A549 (cell line): ENCODE results near the gene NEGR1. TPM values are rescaled to one million over a fixed set of nuclear protein-coding genes. Genes with fewer than 3 reads are reported as not detected.

Experiments used
- ATAC-seq, 2 experiments: fragments of 200-7000 bp in 1 of 2; fragments of >200 bp in 1 of 2; cut with Nextera tagmentation in 1 of 2; cut with Tn5 transposase in 1 of 2; 3 replicates each; pipeline versions ENCODE4 v1.8.0 to v1.9.1; 2018 to 2020; ENCODE audit warnings: mild to moderate bottlenecking in 1 of 2, moderate library complexity in 1 of 2
- CTCF ChIA-PET: fragments of 300-600 bp; sonication (Branson Sonifier 250); formaldehyde crosslinking; extraction: SDS; loops from one replicate; lab custom pipeline; 2021; ENCODE audit warnings: antibody characterized with exemption, inconsistent platforms; lab: Yijun Ruan, JAX
- POLR2A ChIA-PET: fragments of 350-600 bp; formaldehyde crosslinking; extraction: SDS; loops from one replicate; lab custom pipeline; 2021; ENCODE audit warnings: antibody characterized with exemption, inconsistent platforms; lab: Yijun Ruan, JAX
- DNase-seq, 2 experiments: peaks; one replicate each; pipeline versions ENCODE4 v3.0.0 to v3.0.0-alpha.2; 2011 to 2016; ENCODE audit warnings: low read depth in 1 of 2, low spot score in 1 of 2
- FAIRE-seq: peaks from 2 replicates; lab custom pipeline; 2011; peaks lifted over from hg19 to GRCh38; lab: Jason Lieb, UNC
- H3K27ac ChIP-seq, 2 experiments: fragments of >200 bp; sonication (Bioruptor Twin); formaldehyde crosslinking; 3 replicates each; pipeline ENCODE4 v1.5.1; 2016 to 2017
- H3K4me1 ChIP-seq: fragments of >200 bp; sonication (Bioruptor Twin); formaldehyde crosslinking; 3 replicates; pipeline ENCODE4 v1.6.1; 2016
- H3K4me2 ChIP-seq: fragments of >200 bp; sonication (Bioruptor Twin); formaldehyde crosslinking; 3 replicates; pipeline ENCODE4 v1.6.1; 2016
- H3K4me3 ChIP-seq: fragments of >200 bp; sonication (Bioruptor Twin); formaldehyde crosslinking; 3 replicates; pipeline ENCODE4 v1.5.1; 2016
- H3K9me3 ChIP-seq: fragments of >200 bp; sonication (Bioruptor Twin); formaldehyde crosslinking; 3 replicates; pipeline ENCODE4 v1.6.1; 2016
- BCL3 ChIP-seq: fragments of >200 bp; sonication (Bioruptor Twin); formaldehyde crosslinking; IDR thresholded peaks from 3 replicates; pipeline ENCODE4 v1.6.1; 2016
- CBX2 ChIP-seq: fragments of 200-600 bp; sonication (generic); IDR thresholded peaks from 2 replicates; pipeline ENCODE4 v1.6.1; 2016; ENCODE audit warnings: low read depth, mild to moderate bottlenecking, borderline replicate concordance
- CEBPB ChIP-seq, 2 experiments: fragments of >200 bp in 1 of 2; sonication (Bioruptor Twin) in 1 of 2; formaldehyde crosslinking in 1 of 2; IDR thresholded peaks; 2 replicates each; pipeline ENCODE4 v1.6.1; 2012 to 2016
- CHD2 ChIP-seq: fragments of 150-350 bp; IDR thresholded peaks from 2 replicates; pipeline ENCODE4 v1.6.1; 2014; ENCODE audit warnings: low read length; ENCODE audit not compliant: partially characterized antibody
- EHF ChIP-seq: fragments of 250-450 bp; sonication (Bioruptor Pico); IDR thresholded peaks from 2 replicates; pipeline ENCODE4 v1.5.0; 2020; ENCODE audit warnings: mild to moderate bottlenecking
- EHMT2 ChIP-seq: fragments of 200-600 bp; sonication (generic); IDR thresholded peaks from 2 replicates; pipeline ENCODE4 v1.6.1; 2016; ENCODE audit warnings: antibody characterized with exemption, low read depth, mild to moderate bottlenecking, moderate library complexity
- EP300 ChIP-seq, 2 experiments: fragments of >200 bp; sonication (Bioruptor Twin); formaldehyde crosslinking; IDR thresholded peaks; 2 replicates in 1 of 2; 3 replicates in 1 of 2; pipeline ENCODE4 v1.6.1; 2016 to 2017
- ESRRA ChIP-seq: fragments of 150-350 bp; IDR thresholded peaks from 2 replicates; pipeline ENCODE4 v1.6.1; 2014; ENCODE audit warnings: mild to moderate bottlenecking, low read length, borderline replicate concordance
- FOSL2 ChIP-seq, 2 experiments: fragments of 450-650 bp in 1 of 2; fragments of >200 bp in 1 of 2; sonication (Bioruptor Twin) in 1 of 2; formaldehyde crosslinking; IDR thresholded peaks; 2 replicates each; pipeline versions ENCODE4 v1.5.0 to v1.6.1; 2016 to 2020; ENCODE audit warnings: mild to moderate bottlenecking in 1 of 2, moderate library complexity in 1 of 2
- FOXS1 ChIP-seq: fragments of 250-450 bp; sonication (Bioruptor Pico); IDR thresholded peaks from 2 replicates; pipeline ENCODE4 v1.5.0; 2020; ENCODE audit warnings: mild to moderate bottlenecking, moderate library complexity
- GATA3 ChIP-seq: IDR thresholded peaks from 2 replicates; pipeline ENCODE4 v1.6.1; 2012; ENCODE audit warnings: borderline replicate concordance
- HEYL ChIP-seq: fragments of 250-450 bp; sonication (Bioruptor Pico); IDR thresholded peaks from 2 replicates; pipeline ENCODE4 v1.8.0; 2021; ENCODE audit warnings: mild to moderate bottlenecking, moderate library complexity
- HOXB13 ChIP-seq: fragments of 250-450 bp; sonication (Bioruptor Pico); IDR thresholded peaks from 2 replicates; pipeline ENCODE4 v1.5.0; 2020; ENCODE audit warnings: low read depth, mild to moderate bottlenecking, moderate library complexity
- JUN ChIP-seq, 2 experiments: fragments of >200 bp; sonication (Bioruptor Twin); formaldehyde crosslinking; IDR thresholded peaks; 2 replicates in 1 of 2; 3 replicates in 1 of 2; pipeline ENCODE4 v1.6.1; 2016 to 2017
- JUNB ChIP-seq: fragments of >200 bp; sonication (Bioruptor Twin); formaldehyde crosslinking; IDR thresholded peaks from 2 replicates; pipeline ENCODE4 v1.6.1; 2016
- KDM5A ChIP-seq: fragments of 200-600 bp; sonication (generic); IDR thresholded peaks from 2 replicates; pipeline ENCODE4 v1.6.1; 2016; ENCODE audit warnings: antibody characterized with exemption, mild to moderate bottlenecking
- MAFK ChIP-seq: fragments of 450-650 bp; IDR thresholded peaks from 2 replicates; pipeline ENCODE4 v1.6.1; 2014; ENCODE audit not compliant: partially characterized antibody
- MAX ChIP-seq: IDR thresholded peaks from 2 replicates; pipeline ENCODE4 v1.6.1; 2012
- MYC ChIP-seq: IDR thresholded peaks from 2 replicates; pipeline ENCODE4 v1.6.1; 2012; ENCODE audit warnings: mild to moderate bottlenecking, inconsistent platforms, low read length, improper control_type of control experiment, borderline replicate concordance
- NPAS2 ChIP-seq: fragments of 250-450 bp; sonication (Bioruptor Pico); IDR thresholded peaks from 2 replicates; pipeline ENCODE4 v1.8.0; 2022; ENCODE audit warnings: mild to moderate bottlenecking, moderate library complexity, borderline replicate concordance
- NR3C1 ChIP-seq: fragments of >200 bp; sonication (Bioruptor Twin); formaldehyde crosslinking; IDR thresholded peaks from 3 replicates; pipeline ENCODE4 v1.6.1; 2017
- PHF8 ChIP-seq: fragments of 200-600 bp; sonication (generic); IDR thresholded peaks from 2 replicates; pipeline ENCODE4 v1.6.1; 2016; ENCODE audit warnings: low read depth, mild to moderate bottlenecking, antibody characterized with exemption, moderate library complexity, borderline replicate concordance
- POLR2A ChIP-seq: IDR thresholded peaks from 2 replicates; pipeline ENCODE4 v1.6.1; 2012; ENCODE audit warnings: mild to moderate bottlenecking, low read length
- RAD21 ChIP-seq, 2 experiments: fragments of >200 bp in 1 of 2; sonication (Bioruptor Twin) in 1 of 2; formaldehyde crosslinking in 1 of 2; IDR thresholded peaks in 1 of 2; conservative IDR thresholded peaks in 1 of 2; 2 replicates in 1 of 2; 3 replicates in 1 of 2; pipeline ENCODE4 v1.6.1; 2012 to 2018; ENCODE audit warnings: inconsistent platforms in 1 of 2
- RNF2 ChIP-seq: fragments of 200-600 bp; sonication (generic); IDR thresholded peaks from 2 replicates; pipeline ENCODE4 v1.6.1; 2016; ENCODE audit warnings: low read depth, mild to moderate bottlenecking, antibody characterized with exemption, moderate library complexity, borderline replicate concordance
- TFCP2L1 ChIP-seq: fragments of 250-450 bp; sonication (Bioruptor Pico); IDR thresholded peaks from 2 replicates; pipeline ENCODE4 v1.5.0; 2021; ENCODE audit warnings: mild to moderate bottlenecking
- TP53 ChIP-seq: fragments of 250-450 bp; sonication (Bioruptor Pico); IDR thresholded peaks from 2 replicates; pipeline ENCODE4 v1.5.0; 2021; ENCODE audit warnings: mild to moderate bottlenecking, moderate library complexity
- ZC3H11A ChIP-seq: fragments of 450-650 bp; IDR thresholded peaks from 2 replicates; pipeline ENCODE4 v1.6.1; 2014; ENCODE audit warnings: antibody characterized with exemption, mild to moderate bottlenecking
- WGBS: methylation state at CpG from one replicate; pipeline ENCODE4 v1.1.6; 2017; ENCODE audit errors: missing lambda C conversion rate; 5-methylcytosine and 5-hydroxymethylcytosine counted together
- polyA plus RNA-seq, 4 experiments: library from polyadenylated mRNA; depleted of rRNA in 3 of 4; stranded (reverse); fragments of >200 nt; fragmentation: RNase III in 1 of 4; extraction: RNeasy Plus Mini Kit Qiagen cat#74134 plus additional on column Dnase treatment in 1 of 4; gene quantifications; 2 replicates in 3 of 4; 3 replicates in 1 of 4; pipeline ENCODE4 v1.2.3, GENCODE V29; 2011 to 2017
- TF ChIP-seq, protein P1 (sequence below): fragments of >200 bp; sonication (Bioruptor Twin); formaldehyde crosslinking; IDR thresholded peaks from 2 replicates; pipeline ENCODE4 v1.6.1; 2016
- TF ChIP-seq, protein P2 (sequence below): fragments of >200 bp; sonication (Bioruptor Twin); formaldehyde crosslinking; IDR thresholded peaks from 3 replicates; pipeline ENCODE4 v1.5.1; 2016
- TF ChIP-seq, protein P3 (sequence below): fragments of 250-450 bp; sonication (Bioruptor Pico); IDR thresholded peaks from 2 replicates; pipeline ENCODE4 v1.5.0; 2021; ENCODE audit warnings: mild to moderate bottlenecking, moderate library complexity, borderline replicate concordance

NEGR1 gene
- polyA plus RNA-seq, 2 of the 4 experiments (the other 2 are of a cell fraction) = not detected

GRCh38 chr1:72202761-72203160 is 79.6 kb downstream of the NEGR1 start (continued):
- no peak for TF ChIP-seq NR3C1
- no peak for TF ChIP-seq MYC

DNA sequence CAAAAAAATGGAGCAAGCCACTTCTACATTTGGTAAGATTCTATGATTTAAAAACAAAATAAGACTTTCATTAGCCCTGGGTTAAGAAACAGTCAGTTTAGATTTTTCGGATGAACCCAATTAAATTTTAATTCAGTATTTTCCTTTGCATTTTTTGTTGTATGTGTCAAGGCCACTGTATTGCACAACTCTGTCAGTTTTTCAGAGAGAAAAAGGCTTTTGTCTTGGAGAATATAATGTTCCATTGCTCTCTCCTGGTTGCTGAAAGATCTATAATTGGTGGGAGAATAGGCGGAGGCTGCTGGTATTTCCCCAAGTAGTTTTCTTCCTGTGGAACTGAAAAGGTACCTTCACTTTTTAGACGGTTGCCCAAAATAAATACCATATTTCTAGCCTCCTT is 84.6 kb downstream of the NEGR1 start:
- POLR2A ChIA-PET = no interaction called here
- 3% methylated on average over 3 of the region's 3 CpGs for WGBS
- no peaks in the 10 kb centered on the region for H3K9me3 ChIP-seq

GRCh38 chr1:72186733-72187307 is 95.5 kb downstream of the NEGR1 start:
- H3K27ac ChIP-seq = no peak overlapping the region
- no peak for DNase-seq
- CTCF ChIA-PET = no interaction called here
- H3K9me3 ChIP-seq = no peaks in the 10 kb centered on the region
- ATAC-seq = no peak
- no peaks in the 10 kb centered on the region for H3K4me1 ChIP-seq
- no peak overlapping the region for H3K4me2 ChIP-seq
- TF ChIP-seq CEBPB (IDR thresholded peaks at IDR 0.05) (no peak), PHF8 (no peak), KDM5A (no peak), HEYL (CRISPR knock-in tag) (no peak), JUN (IDR thresholded peaks at IDR 0.05) (no peak), ZC3H11A (no peak), MAFK (no peak), GATA3 (no peak), ESRRA (no peak), TP53 (CRISPR knock-in tag) (no peak), POLR2A (no peak), CBX2 (no peak), EHF (CRISPR knock-in tag) (no peak), RAD21 (conservative IDR thresholded peaks at IDR 0.05 in 1 of 2, IDR thresholded peaks at IDR 0.05 in 1 of 2) (no peak), TFCP2L1 (CRISPR knock-in tag) (no peak), FOSL2 (IDR thresholded peaks at IDR 0.05) (no peak), FOSL2 (CRISPR knock-in tag; IDR thresholded peaks at IDR 0.05) (no peak)
- TF ChIP-seq, protein P1, sequence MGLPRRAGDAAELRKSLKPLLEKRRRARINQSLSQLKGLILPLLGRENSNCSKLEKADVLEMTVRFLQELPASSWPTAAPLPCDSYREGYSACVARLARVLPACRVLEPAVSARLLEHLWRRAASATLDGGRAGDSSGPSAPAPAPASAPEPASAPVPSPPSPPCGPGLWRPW = no peak
- TF ChIP-seq, protein P2, sequence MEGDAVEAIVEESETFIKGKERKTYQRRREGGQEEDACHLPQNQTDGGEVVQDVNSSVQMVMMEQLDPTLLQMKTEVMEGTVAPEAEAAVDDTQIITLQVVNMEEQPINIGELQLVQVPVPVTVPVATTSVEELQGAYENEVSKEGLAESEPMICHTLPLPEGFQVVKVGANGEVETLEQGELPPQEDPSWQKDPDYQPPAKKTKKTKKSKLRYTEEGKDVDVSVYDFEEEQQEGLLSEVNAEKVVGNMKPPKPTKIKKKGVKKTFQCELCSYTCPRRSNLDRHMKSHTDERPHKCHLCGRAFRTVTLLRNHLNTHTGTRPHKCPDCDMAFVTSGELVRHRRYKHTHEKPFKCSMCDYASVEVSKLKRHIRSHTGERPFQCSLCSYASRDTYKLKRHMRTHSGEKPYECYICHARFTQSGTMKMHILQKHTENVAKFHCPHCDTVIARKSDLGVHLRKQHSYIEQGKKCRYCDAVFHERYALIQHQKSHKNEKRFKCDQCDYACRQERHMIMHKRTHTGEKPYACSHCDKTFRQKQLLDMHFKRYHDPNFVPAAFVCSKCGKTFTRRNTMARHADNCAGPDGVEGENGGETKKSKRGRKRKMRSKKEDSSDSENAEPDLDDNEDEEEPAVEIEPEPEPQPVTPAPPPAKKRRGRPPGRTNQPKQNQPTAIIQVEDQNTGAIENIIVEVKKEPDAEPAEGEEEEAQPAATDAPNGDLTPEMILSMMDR = no peak
- TF ChIP-seq, protein P3, sequence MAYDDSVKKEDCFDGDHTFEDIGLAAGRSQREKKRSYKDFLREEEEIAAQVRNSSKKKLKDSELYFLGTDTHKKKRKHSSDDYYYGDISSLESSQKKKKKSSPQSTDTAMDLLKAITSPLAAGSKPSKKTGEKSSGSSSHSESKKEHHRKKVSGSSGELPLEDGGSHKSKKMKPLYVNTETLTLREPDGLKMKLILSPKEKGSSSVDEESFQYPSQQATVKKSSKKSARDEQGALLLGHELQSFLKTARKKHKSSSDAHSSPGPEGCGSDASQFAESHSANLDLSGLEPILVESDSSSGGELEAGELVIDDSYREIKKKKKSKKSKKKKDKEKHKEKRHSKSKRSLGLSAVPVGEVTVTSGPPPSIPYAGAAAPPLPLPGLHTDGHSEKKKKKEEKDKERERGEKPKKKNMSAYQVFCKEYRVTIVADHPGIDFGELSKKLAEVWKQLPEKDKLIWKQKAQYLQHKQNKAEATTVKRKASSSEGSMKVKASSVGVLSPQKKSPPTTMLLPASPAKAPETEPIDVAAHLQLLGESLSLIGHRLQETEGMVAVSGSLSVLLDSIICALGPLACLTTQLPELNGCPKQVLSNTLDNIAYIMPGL = no peak
- TF ChIP-seq, all 56 proteins: peak for 0
- FAIRE-seq = no peak
- POLR2A ChIA-PET = no interaction called here
- 0% methylated on average over 1 of the region's 1 CpG for WGBS
- H3K4me3 ChIP-seq = no peak overlapping the region

More for the DNA sequence above, 84.6 kb downstream of the NEGR1 start:
- ATAC-seq (no peak), DNase-seq (no peak), FAIRE-seq (no peak)
- Histone ChIP-seq H3K4me2 (no peak overlapping the region), H3K4me1 (no peaks in the 10 kb centered on the region), H3K4me3 (no peak overlapping the region), H3K27ac (no peak overlapping the region)
- CTCF ChIA-PET = no interaction called here
- TF ChIP-seq ZC3H11A (no peak), RNF2 (no peak), CHD2 (no peak), MAX (no peak), BCL3 (no peak), FOSL2 (IDR thresholded peaks at IDR 0.05) (no peak), FOSL2 (CRISPR knock-in tag; IDR thresholded peaks at IDR 0.05) (no peak), PHF8 (no peak), JUNB (no peak), NPAS2 (CRISPR knock-in tag) (no peak), EP300 (IDR thresholded peaks at IDR 0.05) (no peak), EHF (CRISPR knock-in tag) (no peak), EHMT2 (no peak), ESRRA (no peak), MAFK (no peak), MYC (no peak), FOXS1 (CRISPR knock-in tag) (no peak), HOXB13 (CRISPR knock-in tag) (no peak)
